B cell (primary cell): ENCODE data around the gene AGTPBP1. TPM values are rescaled to one million over a fixed set of nuclear protein-coding genes. Genes with fewer than 3 reads are reported as not detected.
"Not testable (repeated sequence)": the region's sequence is repeated elsewhere in the genome, so short reads cannot be mapped to it uniquely, and the experiment has no call there.

Source experiments
- ATAC-seq: fragments of 200-7000 bp; cut with Tn5 transposase; one replicate; pipeline ENCODE4 v1.10.0; 2021; ENCODE audit warnings: low read depth, mild to moderate bottlenecking, moderate number of reproducible peaks, moderate library complexity
- CTCF ChIA-PET: fragments of 350-600 bp; sonication (Branson Sonifier 250); formaldehyde crosslinking; loops from one replicate; lab custom pipeline; 2021; ENCODE audit warnings: antibody characterized with exemption, inconsistent platforms; lab: Charles Lee
- POLR2A ChIA-PET: fragments of 350-600 bp; sonication (Branson Sonifier 250); formaldehyde crosslinking; loops from one replicate; lab custom pipeline; 2021; ENCODE audit warnings: antibody characterized with exemption; lab: Charles Lee
- DNase-seq: peaks from one replicate; pipeline ENCODE4 v3.0.0; 2013
- H2AFZ ChIP-seq: 2 replicates; pipeline ENCODE4 v1.6.1; 2012; ENCODE audit warnings: mild to moderate bottlenecking, low read depth, low read length; ENCODE audit not compliant: insufficient read depth, poor library complexity, severe bottlenecking
- H3K27ac ChIP-seq, 2 donors: 1 replicate in 1 of 2; 2 replicates in 1 of 2; pipeline ENCODE4 v1.5.1; 2012 to 2013; ENCODE audit warnings: low read length in 2 of 2, mild to moderate bottlenecking in 2 of 2, moderate library complexity in 1 of 2
- H3K27me3 ChIP-seq, 4 experiments: fragments of 200-600 bp in 1 of 4; sonication (generic) in 1 of 4; replicated peaks in 1 of 4; 1 replicate in 2 of 4; 2 replicates in 2 of 4; pipeline versions ENCODE4 v1.6.1 to v1.7.0; 2013 to 2016; ENCODE audit warnings: low read length in 3 of 4, mild to moderate bottlenecking in 2 of 4, mixed read lengths in 1 of 4, moderate library complexity in 1 of 4; ENCODE audit not compliant: insufficient read depth in 4 of 4, control insufficient read depth in 3 of 4; ENCODE audit errors: control extremely low read depth in 1 of 4
- H3K36me3 ChIP-seq, 2 experiments: replicated peaks in 1 of 2; 1 replicate in 1 of 2; 2 replicates in 1 of 2; pipeline versions ENCODE4 v1.6.1 to v1.7.1; 2013; ENCODE audit warnings: low read length in 1 of 2; ENCODE audit not compliant: insufficient read depth in 2 of 2, control insufficient read depth in 1 of 2; ENCODE audit errors: control extremely low read depth in 1 of 2, extremely low read depth in 1 of 2
- H3K4me1 ChIP-seq, 2 donors: fragments of 200-600 bp in 1 of 2; sonication (generic) in 1 of 2; 1 replicate in 1 of 2; 2 replicates in 1 of 2; pipeline versions ENCODE4 v1.5.1 to v1.6.1; 2013 to 2017; ENCODE audit warnings: low read length in 2 of 2; ENCODE audit not compliant: control insufficient read depth in 2 of 2, insufficient read depth in 2 of 2
- H3K4me2 ChIP-seq: replicated peaks from 2 replicates; pipeline ENCODE3; 2012; ENCODE audit warnings: mild to moderate bottlenecking, low read depth, low read length; ENCODE audit not compliant: poor library complexity, severe bottlenecking
- H3K4me3 ChIP-seq, 5 experiments: fragments of 200-600 bp in 1 of 5; sonication (generic) in 1 of 5; 1 replicate in 3 of 5; 2 replicates in 2 of 5; pipeline versions ENCODE4 v1.5.1 to v1.7.0; 2011 to 2016; ENCODE audit warnings: low read length in 4 of 5, mild to moderate bottlenecking in 4 of 5, low read depth in 2 of 5, control low read depth in 1 of 5, moderate library complexity in 1 of 5; ENCODE audit not compliant: insufficient read depth in 1 of 5; ENCODE audit errors: control extremely low read depth in 1 of 5, extremely low read depth in 1 of 5
- H3K79me2 ChIP-seq: fragments of 200-600 bp; sonication (generic); one replicate; pipeline ENCODE4 v1.6.0; 2016; ENCODE audit warnings: low read length; ENCODE audit not compliant: control insufficient read depth, insufficient read depth
- H3K9ac ChIP-seq: fragments of 200-600 bp; sonication (generic); 2 replicates; pipeline ENCODE4 v1.6.1; 2017; ENCODE audit warnings: mild to moderate bottlenecking, low read length, moderate library complexity
- H3K9me3 ChIP-seq, 3 donors: one replicate each; pipeline versions ENCODE4 v1.6.1 to v1.7.1; 2013; ENCODE audit warnings: low read length in 2 of 3; ENCODE audit not compliant: control insufficient read depth in 2 of 3, insufficient read depth in 1 of 3; ENCODE audit errors: control extremely low read depth in 1 of 3
- H4K20me1 ChIP-seq: 2 replicates; pipeline ENCODE4 v1.6.0; 2012; ENCODE audit warnings: mild to moderate bottlenecking, low read length; ENCODE audit not compliant: insufficient read depth, control insufficient read depth, poor library complexity, severe bottlenecking
- H3K27ac Mint-ChIP-seq: one replicate; pipeline ENCODE4 v1.8.0; 2021; ENCODE audit warnings: mixed read lengths
- H3K27me3 Mint-ChIP-seq: one replicate; pipeline ENCODE4 v1.8.0; 2021; ENCODE audit warnings: mixed read lengths
- H3K4me1 Mint-ChIP-seq: one replicate; pipeline ENCODE4 v1.8.0; 2021; ENCODE audit warnings: mixed read lengths
- H3K4me3 Mint-ChIP-seq: one replicate; pipeline ENCODE4 v1.8.0; 2021; ENCODE audit warnings: mixed read lengths
- H3K9me3 Mint-ChIP-seq: one replicate; pipeline ENCODE4 v1.8.0; 2022; ENCODE audit warnings: mixed read lengths; ENCODE audit not compliant: insufficient read depth
- EZH2 ChIP-seq: IDR thresholded peaks from 2 replicates; pipeline ENCODE4 v1.6.1; 2012; ENCODE audit warnings: borderline replicate concordance, low read depth, mild to moderate bottlenecking, moderate library complexity, low read length; ENCODE audit not compliant: insufficient read depth, poor library complexity, severe bottlenecking
- WGBS: methylation state at CpG from one replicate; pipeline ENCODE4 v1.1.5; 2013; ENCODE audit warnings: missing lambda C conversion rate; ENCODE audit not compliant: insufficient coverage; 5-methylcytosine and 5-hydroxymethylcytosine counted together
- intact Hi-C: fragments of 100-400 bp; cut with micrococcal nuclease; formaldehyde crosslinking; loops from one replicate; pipeline ENCODE4 v1.10.0; 2022
- polyA plus RNA-seq: library from polyadenylated mRNA; depleted of rRNA; stranded (reverse); fragments of >200 nt; gene quantifications from 2 replicates; pipeline ENCODE4 v1.2.3, GENCODE V29; 2012
- total RNA-seq, 2 donors: library from RNA; stranded (reverse); fragments of 120-200 nt in 1 of 2; gene quantifications; 1 replicate in 1 of 2; 2 replicates in 1 of 2; pipeline versions ENCODE4 v1.2.3 to v1.2.4, GENCODE V29; 2013 to 2022
- TF ChIP-seq, protein P1 (sequence below): fragments of 200-600 bp; IDR thresholded peaks from one replicate; pipeline ENCODE4 v1.8.0; 2022; ENCODE audit warnings: antibody characterized with exemption, mild to moderate bottlenecking

The AGTPBP1 gene
- total and polyA plus RNA-seq, 2 donors (not counting 1 experiment from before 2014, with no cell fraction given): 7.5 to 33.1 TPM

DNA sequence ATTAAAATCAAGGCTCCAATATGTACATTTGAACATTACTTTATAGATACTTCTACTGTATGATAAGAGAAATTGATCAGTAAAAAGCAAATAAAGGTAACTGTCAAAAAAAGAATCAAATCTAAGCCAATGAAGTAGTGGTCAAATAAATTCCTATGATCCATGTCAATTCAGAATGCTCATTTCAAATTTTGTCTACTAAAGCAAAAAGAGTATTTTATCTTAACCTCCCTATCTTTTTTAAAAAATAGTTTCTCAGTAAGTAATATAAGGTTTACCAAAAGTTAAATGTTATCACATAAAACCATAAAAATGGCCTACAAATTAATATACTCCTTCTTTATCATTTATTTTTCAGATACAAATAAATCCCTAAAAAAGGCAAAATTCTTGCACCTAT is 165.9 kb downstream of the AGTPBP1 start:
- DNase-seq (no peak), ATAC-seq (no peak)
- no peak overlapping the region for H3K4me3 Mint-ChIP-seq
- no peak overlapping the region for H3K4me3 ChIP-seq
- H3K36me3 ChIP-seq: no peaks in the 10 kb centered on the region
- no peak for TF ChIP-seq EZH2
- TF ChIP-seq, protein P1, sequence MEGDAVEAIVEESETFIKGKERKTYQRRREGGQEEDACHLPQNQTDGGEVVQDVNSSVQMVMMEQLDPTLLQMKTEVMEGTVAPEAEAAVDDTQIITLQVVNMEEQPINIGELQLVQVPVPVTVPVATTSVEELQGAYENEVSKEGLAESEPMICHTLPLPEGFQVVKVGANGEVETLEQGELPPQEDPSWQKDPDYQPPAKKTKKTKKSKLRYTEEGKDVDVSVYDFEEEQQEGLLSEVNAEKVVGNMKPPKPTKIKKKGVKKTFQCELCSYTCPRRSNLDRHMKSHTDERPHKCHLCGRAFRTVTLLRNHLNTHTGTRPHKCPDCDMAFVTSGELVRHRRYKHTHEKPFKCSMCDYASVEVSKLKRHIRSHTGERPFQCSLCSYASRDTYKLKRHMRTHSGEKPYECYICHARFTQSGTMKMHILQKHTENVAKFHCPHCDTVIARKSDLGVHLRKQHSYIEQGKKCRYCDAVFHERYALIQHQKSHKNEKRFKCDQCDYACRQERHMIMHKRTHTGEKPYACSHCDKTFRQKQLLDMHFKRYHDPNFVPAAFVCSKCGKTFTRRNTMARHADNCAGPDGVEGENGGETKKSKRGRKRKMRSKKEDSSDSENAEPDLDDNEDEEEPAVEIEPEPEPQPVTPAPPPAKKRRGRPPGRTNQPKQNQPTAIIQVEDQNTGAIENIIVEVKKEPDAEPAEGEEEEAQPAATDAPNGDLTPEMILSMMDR: no peak
- POLR2A ChIA-PET: no interaction called here
- no peaks in the 10 kb centered on the region for H3K9me3 ChIP-seq
- no peaks in the 10 kb centered on the region for H3K4me1 Mint-ChIP-seq
- no peak overlapping the region for H2AFZ ChIP-seq
- no peaks in the 10 kb centered on the region for H3K27me3 ChIP-seq
- H3K4me1 ChIP-seq: no peaks in the 10 kb centered on the region
- CTCF ChIA-PET: no interaction called here
- H3K9me3 Mint-ChIP-seq: no peaks in the 10 kb centered on the region
- H3K9ac ChIP-seq: no peak overlapping the region
- no peak overlapping the region for H3K4me2 ChIP-seq
- H3K27ac ChIP-seq: no peak overlapping the region
- H4K20me1 ChIP-seq: no peaks in the 10 kb centered on the region
- no peaks in the 10 kb centered on the region for H3K27me3 Mint-ChIP-seq
- H3K79me2 ChIP-seq: no peaks in the 10 kb centered on the region
- intact Hi-C loops: no loop called here
- no peak overlapping the region for H3K27ac Mint-ChIP-seq

DNA sequence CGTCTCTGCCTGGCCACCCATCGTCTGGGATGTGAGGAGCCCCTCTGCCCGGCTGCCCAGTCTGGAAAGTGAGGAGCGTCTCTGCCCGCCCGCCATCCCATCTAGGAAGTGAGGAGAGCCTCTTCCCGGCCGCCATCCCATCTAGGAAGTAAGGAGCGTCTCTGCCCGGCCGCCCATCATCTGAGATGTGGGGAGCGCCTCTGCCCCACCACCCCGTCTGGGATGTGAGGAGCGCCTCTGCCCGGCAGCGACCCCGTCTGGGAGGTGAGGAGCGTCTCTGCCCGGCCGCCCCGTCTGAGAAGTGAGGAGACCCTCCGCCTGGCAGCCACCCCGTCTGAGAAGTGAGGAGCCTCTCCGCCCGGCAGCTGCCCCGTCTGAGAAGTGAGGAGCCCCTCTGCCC is 168.2 kb downstream of the AGTPBP1 start:
- H3K27me3 Mint-ChIP-seq, H3K27ac Mint-ChIP-seq, POLR2A ChIA-PET, H3K4me2 ChIP-seq, H3K79me2 ChIP-seq, DNase-seq, H4K20me1 ChIP-seq, H3K9me3 ChIP-seq, H3K4me1 Mint-ChIP-seq, H3K9me3 Mint-ChIP-seq, H3K4me1 ChIP-seq, H2AFZ ChIP-seq, H3K36me3 ChIP-seq, CTCF ChIA-PET, H3K4me3 ChIP-seq, H3K27ac ChIP-seq, H3K4me3 Mint-ChIP-seq, intact Hi-C loops, H3K27me3 ChIP-seq, ATAC-seq, H3K9ac ChIP-seq: not testable (repeated sequence)
- WGBS: 92% methylated on average over 19 of the region's 26 CpGs

DNA sequence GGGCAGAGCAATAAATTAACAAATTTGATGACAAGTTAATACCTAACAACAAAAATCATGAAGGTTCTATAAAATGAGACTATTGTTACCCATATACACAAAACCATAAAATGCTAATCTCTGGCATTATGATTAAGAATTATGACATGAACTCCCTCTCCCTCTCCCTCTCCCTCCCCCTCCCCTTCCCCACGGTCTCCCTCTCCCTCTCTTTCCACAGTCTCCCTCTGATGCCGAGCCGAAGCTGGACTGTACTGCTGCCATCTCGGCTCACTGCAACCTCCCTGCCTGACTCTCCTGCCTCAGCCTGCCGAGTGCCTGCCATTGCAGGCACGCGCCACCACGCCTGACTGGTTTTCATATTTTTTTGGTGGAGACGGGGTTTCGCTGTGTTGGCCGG is 168.8 kb downstream of the AGTPBP1 start:
- H3K27ac Mint-ChIP-seq, intact Hi-C loops, H3K4me1 ChIP-seq, CTCF ChIA-PET, H3K9ac ChIP-seq, H3K36me3 ChIP-seq, DNase-seq, H3K27ac ChIP-seq, H2AFZ ChIP-seq, H3K27me3 ChIP-seq, H3K4me2 ChIP-seq, H3K9me3 Mint-ChIP-seq, ATAC-seq, H4K20me1 ChIP-seq, H3K4me3 Mint-ChIP-seq, H3K9me3 ChIP-seq, H3K4me1 Mint-ChIP-seq, POLR2A ChIA-PET, H3K4me3 ChIP-seq, H3K27me3 Mint-ChIP-seq, H3K79me2 ChIP-seq: not testable (repeated sequence)
- no CpG with 5 or more reads among the region's 11 CpGs for WGBS
